ENCODE measurements around the gene NECAB2.

Gene NECAB2

GRCh38 chr16:83967838-83968305 lies at the start of gene NECAB2:
Gene NECAB2 (plus strand): TSS chr16:83968244. CDS start chr16:83968649, 405 bp downstream.
- no peak for DNase-seq (ENCODE audit: extremely low read depth in 1 of 2, low read depth in 1 of 2)

- no peak for DNase-seq (ENCODE audit: extremely low read depth in 1 of 2, low read depth in 1 of 2)
Measured at GRCh38 chr16:83920894-83921491, 47.1 kb upstream of the NECAB2 start.

- DNase-seq (ENCODE audit: extremely low read depth in 1 of 2, low read depth in 1 of 2): no peak
Measured at GRCh38 chr16:83923581-83924365, 44.3 kb upstream of the NECAB2 start.

DNA sequence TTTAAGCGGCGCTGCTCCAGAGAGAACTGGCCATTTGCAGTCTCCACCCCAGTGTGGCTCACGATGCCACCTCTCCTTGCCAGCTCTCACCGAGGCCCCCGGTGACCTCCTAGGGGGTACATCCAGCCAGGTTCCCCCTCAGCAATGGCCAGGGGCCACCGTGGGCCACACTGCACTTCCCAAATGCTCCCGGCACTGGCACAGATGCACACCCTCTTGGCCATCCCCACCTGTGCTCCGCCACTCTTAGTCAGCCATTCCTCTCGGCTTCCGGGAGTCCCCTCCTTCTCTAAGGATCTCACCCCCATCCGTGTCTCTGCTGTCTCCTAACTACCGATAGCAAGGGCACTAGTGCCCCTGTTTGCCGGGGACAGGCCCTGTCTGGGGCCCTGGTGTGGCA lies 43.4 kb upstream of the NECAB2 start:
- DNase-seq (ENCODE audit: extremely low read depth in 1 of 2, low read depth in 1 of 2): no peak

- DNase-seq (ENCODE audit: extremely low read depth in 1 of 2, low read depth in 1 of 2): no peak
Measured at GRCh38 chr16:83925095-83925905, 42.7 kb upstream of the NECAB2 start.

DNA sequence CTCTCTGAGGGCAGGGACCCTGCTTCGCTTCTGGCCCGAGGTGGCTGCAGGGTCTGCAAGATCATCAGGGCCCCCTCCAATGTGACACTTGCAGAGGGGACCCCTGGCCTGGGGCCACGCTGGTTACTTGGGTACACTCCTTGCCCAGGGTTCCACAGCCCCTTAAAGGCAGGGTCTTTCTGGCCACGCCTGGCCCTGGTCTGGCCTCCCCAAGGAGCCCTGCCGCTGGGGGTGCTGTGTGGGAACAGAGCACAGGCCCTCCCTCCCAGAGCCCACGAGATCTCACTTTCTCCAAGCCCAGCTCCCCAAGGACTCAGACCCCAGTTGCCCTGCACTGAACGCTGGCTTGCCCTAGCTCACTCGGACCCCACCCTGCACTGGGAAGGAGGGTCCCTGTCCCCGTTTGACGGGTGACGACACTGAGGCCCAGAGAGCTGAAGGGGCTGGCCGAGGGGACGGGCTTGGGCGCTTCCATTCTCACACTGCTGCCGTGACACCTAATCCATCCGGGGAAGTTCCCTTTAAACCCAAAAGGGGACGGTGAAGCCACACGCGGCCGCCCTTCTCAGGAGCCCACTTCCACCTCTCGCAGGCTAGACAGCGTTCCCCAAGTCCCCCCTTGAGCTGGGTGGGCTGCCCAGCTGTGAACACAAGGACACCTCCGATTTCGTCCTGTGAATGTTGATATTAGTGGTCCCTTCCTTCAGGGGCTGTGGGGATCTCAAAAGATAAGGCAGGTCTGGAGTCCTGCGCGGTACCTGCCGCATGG lies 41.9 kb upstream of the NECAB2 start:
- DNase-seq (ENCODE audit: extremely low read depth in 1 of 2, low read depth in 1 of 2): no peak

DNA sequence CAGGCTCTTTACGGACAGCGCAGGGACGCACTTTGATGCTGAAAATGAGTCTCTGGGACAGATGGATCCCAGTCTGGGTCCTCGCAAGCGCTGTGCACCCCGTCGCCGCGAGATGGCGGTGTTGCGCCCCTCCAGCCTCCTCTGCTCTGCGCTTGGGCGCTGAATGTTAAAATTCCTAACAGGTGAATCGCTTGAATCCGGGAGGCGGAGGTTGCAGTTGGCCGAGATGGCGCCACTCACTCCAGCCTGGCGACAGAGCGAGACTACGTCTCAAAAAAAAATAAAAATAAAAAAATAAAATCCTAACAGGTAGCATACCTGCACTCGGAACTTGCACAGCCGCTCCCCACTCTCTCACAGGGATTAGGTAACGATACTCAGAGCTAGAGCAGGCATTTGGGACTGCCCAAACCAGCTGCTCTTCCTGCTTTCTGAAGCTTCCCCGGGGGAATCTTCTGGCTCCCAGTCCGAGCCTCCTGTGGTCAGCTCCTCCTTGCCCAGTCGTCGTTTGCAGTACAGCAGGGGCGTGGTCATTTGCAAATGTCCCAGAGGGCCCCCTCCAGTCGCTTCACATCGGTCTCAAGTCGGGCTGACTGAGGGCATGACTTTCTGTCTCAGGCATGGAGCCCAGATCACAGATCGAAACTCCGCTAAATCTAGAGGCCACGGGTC lies 41.2 kb upstream of the NECAB2 start:
- peak; percentile 17 to 29 for DNase-seq (ENCODE audit: extremely low read depth in 1 of 2, low read depth in 1 of 2)

DNA sequence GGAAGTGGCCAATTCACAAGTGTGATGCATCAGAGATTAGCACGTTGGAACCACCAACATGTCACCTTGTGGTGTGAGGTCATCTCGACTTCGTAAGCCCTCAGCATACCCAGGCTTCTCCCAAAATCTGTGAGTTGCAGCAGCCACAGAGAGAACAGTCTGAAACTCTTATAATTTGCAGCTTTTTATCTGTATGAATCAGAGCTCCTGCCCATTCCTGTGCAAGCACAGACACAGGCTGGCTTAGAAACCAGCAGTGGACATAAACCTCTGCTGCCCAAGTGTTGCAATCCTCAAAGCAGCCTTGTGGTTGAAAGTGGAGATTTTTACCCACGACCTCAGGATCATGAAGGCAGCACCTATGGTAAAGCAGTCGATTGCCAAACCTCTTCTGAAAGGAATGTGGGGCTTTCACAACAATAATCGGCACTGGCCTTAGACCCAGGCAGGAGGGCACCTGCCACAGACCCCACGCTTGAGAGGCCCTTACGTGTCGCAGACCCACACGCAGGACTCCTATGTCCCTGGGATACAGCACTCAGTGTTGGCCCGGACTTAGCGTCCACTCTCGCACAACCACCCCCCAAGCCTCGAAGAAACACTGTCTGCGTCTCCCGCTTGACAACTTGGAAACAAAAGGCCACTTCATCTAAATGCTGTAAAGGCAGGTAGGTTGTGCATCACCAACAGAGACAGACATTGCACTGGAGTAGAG lies 39.5 kb upstream of the NECAB2 start:
- no peak for DNase-seq (ENCODE audit: extremely low read depth in 1 of 2, low read depth in 1 of 2)

DNA sequence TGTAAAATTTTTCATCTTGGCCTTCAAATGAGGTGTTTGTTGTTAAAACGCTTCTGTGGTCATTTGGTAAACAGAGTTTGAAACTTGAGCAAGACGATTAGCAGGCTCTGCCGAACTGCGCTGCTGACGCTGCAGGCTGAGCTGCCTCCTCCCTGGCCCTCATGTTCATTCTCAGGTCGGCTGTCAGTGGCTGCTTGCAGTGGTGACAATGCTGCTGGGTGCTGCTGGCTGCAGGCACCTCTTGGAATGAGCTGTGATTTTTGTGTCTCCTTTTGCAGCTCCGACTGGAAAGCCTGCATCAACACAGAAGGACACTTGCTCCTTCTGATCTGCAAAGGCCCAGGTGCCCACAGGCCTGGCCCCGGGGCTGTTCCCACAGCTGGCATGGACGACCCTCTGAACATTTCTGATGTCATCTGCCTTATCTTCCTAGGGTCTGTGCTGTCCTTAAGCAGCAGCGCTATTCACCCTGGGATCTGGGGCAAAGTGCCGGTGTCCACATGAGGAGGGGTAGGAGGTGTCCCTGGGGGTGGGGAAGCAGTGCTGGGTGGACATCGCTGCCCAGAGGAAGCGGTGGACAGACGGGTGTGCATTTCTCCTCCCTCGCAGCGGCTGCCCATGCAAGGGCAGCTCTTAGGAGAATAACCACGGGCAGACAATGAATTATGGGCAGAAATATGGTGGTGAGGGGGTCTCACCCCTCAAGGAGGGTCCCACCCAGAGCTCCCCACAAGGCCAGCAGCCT lies 38.1 kb upstream of the NECAB2 start:
- DNase-seq (ENCODE audit: extremely low read depth in 1 of 2, low read depth in 1 of 2): no peak

GRCh38 chr16:83930730-83931500 lies 37.1 kb upstream of the NECAB2 start:
- DNase-seq (ENCODE audit: extremely low read depth in 1 of 2, low read depth in 1 of 2): no peak

- no peak for DNase-seq (ENCODE audit: extremely low read depth in 1 of 2, low read depth in 1 of 2)
Measured at GRCh38 chr16:83931556-83931955, 36.5 kb upstream of the NECAB2 start.

DNA sequence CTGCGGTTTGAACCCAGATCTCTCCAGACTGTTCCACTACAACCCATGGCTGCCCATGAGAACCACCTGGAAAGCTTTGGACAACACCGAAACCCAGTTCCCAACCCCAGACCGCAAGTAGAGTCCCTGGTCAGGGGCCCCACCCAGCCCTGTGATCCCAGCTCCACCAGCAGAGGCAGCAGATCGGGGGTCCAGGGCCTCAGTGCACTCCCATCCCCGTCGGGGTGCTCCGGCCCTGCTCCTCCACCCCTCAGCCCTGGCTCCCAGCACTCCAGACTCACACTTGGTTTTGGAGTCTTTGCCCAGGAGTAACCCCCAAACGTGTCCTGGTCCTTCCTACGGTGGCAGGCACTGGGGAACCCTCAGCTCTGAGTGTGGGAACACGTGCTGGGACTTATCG lies 35.7 kb upstream of the NECAB2 start:
- DNase-seq (ENCODE audit: extremely low read depth in 1 of 2, low read depth in 1 of 2): no peak

DNA sequence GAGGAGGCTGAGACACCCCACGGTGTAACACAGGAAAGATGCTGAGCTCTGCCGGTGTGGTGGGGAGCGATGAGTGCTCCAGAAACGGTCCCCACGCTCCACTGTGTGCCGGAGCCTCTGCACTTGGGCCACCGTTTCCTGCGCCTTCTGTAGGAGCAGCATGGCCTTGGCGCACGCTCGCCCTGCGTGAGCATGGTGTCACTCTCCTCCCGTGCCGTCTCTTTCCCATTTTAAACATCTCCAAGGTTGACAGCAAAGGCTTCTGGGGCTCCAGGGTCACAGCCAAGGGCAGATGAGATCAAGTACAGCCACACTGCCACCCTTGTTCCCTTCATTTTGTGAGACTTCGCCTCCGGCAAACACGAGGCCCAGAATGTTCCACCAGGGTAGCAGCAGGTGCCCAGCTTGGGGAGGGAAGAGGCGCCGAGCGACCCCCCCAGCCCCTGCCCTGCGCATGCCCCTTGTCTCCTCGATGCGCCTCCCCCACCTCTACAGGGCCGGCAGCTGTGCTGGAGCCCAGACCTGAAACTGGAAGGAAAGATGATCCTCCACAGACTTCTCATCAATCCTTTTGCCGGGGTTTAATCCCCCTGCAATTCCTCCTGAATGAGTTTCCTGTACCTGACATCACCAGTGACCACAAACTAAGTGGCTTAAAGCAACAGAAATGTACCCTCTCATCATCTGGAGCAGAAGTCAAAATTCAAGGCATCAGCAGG lies 34.9 kb upstream of the NECAB2 start:
- DNase-seq (ENCODE audit: extremely low read depth in 1 of 2, low read depth in 1 of 2): no peak

DNA sequence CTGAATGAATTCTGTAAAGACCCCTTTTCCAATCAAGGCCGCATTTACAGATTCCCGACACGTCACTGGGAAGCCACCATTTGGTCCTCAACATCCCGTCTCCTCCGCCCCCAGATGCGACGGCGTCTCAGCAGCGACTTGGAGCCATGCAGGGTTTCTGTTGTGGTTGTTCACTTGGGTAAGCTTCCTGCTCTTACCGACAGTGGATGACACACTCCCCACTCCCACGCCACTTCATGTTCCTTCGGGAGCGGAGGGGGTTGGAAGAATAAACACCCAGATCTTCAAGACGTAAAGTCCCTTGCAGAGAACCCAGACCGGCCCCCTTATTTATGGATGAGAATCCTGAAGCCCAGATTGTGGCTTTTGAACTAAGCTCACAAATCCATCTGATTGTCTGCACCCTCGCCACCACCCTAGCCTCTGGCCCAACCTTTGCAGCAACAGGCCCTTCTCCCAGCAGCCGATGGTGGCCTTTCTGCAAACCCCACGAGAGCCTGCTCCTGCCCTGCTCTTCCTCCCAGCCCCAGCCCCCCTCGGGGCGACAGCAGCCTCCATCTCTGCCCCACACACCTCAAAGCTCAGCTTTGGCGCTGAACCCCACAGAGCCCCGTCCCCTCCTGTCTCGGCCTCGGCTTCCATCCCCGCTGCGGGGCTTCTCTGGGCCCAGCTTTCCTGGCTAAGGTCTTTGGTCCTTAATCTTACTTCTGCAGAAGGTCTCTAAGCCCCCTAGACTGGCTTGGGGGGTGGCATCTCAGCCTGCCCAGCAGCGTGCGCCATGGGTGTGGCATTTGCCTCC lies 34.0 kb upstream of the NECAB2 start:
- no peak for DNase-seq (ENCODE audit: extremely low read depth in 1 of 2, low read depth in 1 of 2)

DNA sequence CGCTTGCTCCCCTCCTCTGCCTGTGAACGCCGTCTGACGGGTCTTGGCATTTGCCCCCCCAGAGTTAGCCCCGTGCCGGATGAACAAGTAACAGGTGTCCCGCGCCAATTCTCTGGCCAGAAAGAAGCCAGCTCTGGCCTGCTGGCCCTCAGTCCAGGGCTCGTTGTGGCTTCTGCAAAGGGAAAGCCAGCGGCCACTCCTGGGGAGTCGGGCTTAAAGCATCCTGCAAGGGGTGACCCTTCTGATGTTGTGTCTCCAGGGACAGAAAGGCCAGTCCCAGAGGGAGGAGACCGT lies 33.4 kb upstream of the NECAB2 start:
- DNase-seq (ENCODE audit: extremely low read depth in 1 of 2, low read depth in 1 of 2): no peak

DNA sequence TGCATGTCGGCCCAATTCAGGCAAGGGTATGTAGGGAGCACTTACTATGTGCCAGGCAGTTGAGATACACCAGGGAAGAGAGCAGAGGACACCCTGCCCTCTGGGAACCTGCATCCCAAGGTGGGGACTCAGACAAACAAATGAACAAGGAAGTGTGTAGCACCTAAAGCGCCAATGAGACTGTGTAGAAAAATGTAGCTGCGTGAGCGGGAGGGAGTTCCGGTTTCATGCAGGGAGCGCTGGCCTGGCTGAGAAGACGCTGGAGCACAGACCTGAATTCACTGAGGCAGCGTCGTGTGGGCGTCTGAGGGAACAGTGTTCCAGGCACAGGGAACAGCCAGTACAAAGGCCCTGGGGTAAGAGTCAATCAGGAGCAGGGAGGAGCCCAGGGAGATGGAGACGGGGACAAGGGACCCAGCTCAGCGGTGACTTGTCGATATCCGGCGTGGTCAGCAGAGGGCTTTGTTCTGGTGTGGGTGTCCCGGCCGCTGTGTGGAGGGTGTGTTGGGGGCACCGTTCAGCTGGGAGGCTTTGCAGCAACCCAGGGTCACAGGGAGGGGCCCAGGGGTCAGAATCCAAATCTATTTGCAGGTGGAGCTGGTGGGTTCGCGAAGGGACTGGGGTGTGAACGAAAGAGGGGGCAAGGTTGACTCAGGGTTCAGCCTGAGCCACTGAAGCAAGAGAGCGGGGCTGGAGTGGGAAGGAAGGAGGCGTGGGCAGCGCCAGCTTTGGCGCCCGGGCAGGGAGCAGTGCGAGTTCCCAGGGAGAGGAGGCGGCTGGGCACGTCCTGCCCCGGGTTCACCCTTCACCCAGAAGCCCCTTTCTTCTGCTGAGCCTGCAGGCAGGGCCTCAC lies 32.8 kb upstream of the NECAB2 start:
- no peak for DNase-seq (ENCODE audit: extremely low read depth in 1 of 2, low read depth in 1 of 2)
